GM18505 (cell line): ENCODE measurements around the gene CYP3A4.
"Not testable (repeated sequence)": the region's sequence is repeated elsewhere in the genome, so short reads cannot be mapped to it uniquely, and the experiment has no call there.

Source experiments
- ATAC-seq: cut with Tn5 transposase; IDR thresholded peaks from one replicate; pipeline ENCODE4 v1.9.1; 2021; ENCODE audit not compliant: unreplicated experiment
- POLR2A ChIP-seq: IDR thresholded peaks from 4 replicates; pipeline ENCODE4 v1.6.1; 2011; ENCODE audit warnings: borderline replicate concordance; ENCODE audit not compliant: insufficient read depth, insufficient read length; ENCODE audit errors: extremely low read depth

CYP3A4 gene

DNA sequence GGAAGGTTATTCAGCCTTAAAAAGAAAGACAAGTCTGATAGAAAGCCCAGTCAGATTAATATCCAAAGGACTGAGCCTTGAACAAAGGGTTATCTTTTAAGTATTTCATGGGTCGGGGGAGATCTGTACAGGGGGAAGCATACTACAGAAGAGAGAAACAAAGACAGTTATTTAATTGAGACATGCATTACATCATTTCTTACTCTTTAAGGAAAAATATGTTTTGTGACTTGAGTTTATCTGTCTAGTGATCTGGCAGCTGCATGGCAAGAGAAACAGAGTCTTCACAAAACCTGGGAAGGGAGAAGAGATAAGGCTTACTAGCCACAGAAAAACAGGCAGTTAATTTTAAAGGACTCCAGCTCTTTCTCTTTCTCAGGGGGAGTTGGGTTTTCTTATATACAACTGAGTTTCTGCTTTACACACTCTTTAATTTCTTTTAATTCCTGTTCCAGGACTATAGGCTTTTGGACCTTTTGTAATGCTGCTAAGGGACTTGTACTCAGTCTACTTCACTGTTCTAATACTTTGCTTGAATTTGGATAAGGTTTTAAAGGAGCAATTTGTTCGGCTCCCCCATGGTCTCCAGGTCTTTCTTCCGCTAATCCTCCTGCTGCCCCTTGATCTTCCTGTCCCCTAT lies 23.0 kb upstream of the CYP3A4 start:
- no peak for ATAC-seq
- no peak for TF ChIP-seq POLR2A

DNA sequence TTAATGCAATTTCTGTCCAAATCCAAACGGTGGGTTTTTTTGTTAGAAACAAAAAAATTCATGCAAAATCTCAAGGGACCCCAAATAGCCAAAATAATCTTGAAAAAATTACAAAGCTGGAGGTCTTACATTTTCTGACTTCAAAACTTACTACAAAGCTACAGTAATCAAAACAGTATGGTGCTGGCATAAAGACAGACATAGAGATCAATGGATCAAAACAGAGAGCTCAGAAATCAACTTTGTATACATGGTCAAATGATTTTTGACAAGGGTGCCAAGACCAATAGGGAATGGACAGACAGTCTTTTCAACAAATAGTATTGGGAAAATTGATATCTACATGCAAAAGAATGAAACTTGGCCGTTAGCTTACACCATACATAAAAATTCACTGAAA lies 21.7 kb upstream of the CYP3A4 start:
- no peak for ATAC-seq
- no peak for TF ChIP-seq POLR2A

DNA sequence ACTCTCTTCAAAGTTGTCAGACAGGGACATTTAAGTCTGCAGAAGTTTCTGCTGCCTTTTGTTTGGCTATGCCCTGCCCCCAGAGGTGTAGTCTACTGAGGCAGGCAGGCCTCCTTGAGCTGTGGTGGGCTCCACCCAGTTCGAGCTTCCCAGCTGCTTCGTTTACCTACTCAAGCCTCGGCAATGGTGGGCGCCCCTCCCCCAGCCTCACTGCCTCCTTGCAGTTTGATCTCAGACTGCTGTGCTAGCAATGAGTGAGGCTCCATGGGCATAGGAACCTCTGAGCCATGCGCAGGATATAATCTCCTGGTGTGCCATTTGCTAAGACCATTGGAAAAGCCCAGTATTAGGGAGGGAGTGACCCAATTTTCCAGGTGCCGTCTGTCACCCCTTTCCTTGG lies 19.1 kb upstream of the CYP3A4 start:
- ATAC-seq, result not testable (repeated sequence)

DNA sequence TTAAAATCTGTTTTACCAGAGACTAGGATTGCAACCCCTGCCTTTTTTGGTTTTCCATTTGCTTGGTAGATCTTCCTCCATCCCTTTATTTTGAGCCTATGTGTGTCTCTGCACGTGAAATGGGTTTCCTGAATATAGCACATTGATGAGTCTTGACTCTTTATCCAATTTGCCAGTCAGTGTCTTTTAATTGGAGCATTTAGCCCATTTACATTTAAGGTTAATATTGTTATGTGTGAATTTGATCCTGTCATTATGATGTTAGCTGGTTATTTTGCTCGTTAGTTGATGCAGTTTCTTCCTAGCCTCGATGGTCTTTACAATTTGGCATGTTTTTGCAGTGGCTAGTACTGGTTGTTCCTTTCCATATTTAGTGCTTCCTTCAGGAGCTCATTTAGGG lies 17.4 kb upstream of the CYP3A4 start:
- ATAC-seq, result not testable (repeated sequence)

DNA sequence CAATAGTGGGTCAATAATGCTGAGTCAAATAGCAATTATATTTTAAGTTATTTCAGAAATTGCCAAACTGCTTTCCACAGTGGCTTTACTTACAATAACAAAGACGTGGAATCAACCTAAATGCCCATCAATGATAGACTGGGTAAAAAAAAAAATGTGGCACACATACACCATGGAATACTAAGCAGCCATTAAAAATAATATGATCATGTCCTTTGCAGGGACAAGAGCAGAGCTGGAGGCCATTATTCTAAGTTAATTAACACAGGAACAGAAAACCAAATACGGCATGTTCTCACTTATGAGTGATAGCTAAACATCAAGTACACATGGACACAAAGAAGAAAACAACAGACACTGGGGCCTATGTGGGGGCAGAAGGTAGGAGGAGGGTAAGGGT lies 15.0 kb upstream of the CYP3A4 start:
- TF ChIP-seq POLR2A, result no peak
- no peak for ATAC-seq

DNA sequence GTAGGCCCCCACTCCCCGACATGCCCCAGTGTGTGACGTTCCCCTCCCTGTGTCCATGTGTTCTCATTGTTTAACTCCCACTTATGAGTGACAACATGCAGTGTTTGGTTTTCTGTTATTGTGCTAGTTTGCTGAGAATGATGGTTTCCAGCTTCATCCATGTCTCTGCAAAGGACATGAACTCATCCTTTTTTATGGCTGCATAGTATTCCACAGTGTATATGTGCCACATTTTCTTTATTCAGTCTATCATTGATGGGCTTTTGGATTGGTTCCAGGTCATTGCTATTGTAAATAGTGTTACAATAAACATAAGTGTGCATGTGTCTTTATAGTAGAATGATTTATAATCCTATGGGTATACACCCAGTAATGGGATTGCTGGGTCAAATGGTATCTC lies 11.9 kb upstream of the CYP3A4 start:
- not testable (repeated sequence) for ATAC-seq

DNA sequence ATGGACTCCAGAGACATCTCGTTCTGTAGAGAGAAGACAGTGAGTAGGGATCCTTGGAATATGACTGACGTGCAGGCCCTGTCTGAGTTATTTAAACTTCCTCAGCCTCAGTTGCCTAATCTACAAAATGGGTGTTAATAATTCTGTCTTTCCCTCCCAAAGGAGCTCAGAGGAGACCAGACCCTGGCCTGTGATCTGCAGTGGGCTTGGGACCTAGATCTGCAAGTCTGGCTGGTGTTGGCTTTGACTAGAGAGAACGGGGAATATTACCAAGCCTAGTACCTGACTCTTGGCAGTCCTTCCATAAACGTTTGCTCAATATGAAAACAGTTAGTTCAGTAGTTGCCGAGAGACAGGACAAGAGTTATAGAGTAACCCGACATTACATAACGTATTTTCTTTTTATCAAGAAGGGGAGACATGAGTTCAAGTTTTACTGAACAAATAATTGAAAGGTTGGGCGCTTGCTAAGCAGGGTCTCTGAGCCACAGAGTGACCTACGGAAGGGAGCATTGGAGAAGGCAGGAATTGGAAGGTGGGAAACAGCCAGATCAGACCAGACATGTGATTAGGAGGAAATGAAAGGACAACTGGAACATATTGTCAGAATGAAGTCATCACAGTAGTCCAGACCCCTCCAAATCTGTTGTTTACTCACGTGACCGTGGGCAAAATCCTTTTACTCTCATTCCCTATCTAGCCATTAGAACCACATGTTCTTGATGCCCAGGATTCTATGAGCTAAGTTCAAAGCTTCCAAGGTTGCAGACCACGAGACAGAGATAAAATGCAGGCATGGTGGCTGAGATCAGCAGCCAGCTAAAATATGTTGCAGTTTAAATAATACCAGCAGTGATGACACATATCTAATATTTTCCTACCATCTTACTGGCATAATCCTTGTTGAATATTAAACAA lies 10.9 kb upstream of the CYP3A4 start:
- TF ChIP-seq POLR2A, result no peak
- ATAC-seq, result no peak

DNA sequence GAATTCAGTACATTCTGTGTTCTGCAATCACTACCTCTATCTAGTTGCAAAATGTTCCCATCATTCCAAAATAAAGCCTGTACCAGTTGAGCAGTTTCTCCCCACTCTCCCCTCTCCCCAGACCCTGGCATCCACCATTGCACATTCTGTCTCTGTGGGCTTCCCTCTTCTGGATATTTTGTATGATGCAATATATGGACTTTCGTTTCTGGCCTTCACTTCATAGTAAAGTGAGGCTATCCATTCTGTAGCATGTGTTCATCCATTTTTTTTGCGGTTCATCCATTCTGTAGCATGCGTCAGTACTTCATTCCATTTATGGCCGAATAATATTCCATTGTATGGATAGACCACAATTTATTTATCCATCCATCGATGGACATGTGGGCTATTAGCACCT lies 9.5 kb upstream of the CYP3A4 start:
- no peak for ATAC-seq
- no peak for TF ChIP-seq POLR2A

DNA sequence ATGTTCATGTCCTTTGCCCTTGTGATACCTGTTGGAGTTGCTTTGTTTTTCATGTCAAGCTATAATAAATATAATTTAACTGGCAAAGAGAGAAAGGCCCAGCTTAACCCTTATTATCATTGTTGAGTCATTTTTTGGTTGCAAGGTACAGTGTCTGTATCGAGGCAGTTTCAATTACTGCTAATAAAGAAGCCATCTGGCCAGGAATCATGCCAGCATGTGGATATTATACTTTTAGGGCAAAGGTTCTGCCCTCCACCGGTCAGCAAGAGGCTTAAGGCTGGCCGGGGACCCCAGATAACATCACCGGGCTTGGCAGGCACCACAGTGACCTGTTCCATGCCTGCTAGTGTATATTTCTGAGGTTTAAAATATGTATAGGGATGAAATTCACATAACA lies 9.0 kb upstream of the CYP3A4 start:
- TF ChIP-seq POLR2A, result no peak
- ATAC-seq, result no peak

DNA sequence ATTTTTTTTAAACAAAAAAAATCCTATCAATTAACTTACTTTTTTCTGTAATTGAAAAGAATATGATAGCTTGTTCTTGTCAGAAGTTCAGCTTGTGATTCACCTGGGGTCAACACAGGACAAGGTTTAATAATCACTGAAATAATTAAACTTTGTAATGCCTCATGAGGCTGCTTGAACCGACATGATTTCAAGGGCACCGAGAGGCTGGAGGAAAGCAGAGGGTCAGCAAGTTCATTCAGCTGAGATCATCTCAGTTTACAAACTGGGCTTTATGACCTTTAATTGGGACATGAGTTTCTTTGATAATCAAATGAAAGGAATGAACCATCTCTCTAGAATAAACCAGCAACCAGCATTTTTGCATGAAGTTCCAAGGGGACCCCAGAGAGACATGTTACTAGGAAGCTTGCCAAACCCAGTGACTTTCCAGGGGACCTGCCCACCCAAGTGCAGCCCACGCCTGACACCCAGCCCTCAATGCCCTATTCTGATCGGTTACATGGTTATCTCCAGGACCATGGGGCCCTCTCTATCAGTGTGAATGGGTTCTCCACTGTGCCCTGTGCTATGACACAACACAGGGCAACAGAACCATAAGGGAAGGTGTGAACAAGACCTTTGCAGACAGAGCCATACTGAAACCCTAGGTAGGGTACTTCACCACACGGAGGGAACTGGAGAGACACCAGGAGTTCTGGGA lies 7.8 kb upstream of the CYP3A4 start:
- TF ChIP-seq POLR2A, result no peak
- ATAC-seq, result no peak

DNA sequence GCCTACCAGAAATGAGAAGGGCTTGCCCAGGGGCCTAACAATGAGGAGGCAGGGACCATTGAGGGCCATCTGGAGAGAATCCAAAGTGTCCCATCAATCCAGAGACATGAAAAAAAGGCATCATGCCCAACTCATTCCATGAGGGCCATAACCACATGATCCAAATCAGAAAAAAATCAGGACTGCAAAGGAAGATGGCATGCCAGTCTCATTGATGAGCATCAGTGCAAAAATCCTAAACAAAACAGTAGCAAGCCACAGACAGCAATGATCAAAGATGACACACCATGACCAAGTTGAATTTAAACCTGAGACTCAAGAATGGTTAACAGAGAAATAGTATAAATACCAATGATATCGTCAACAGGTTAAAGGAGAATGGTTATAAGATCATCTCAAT lies 7.0 kb upstream of the CYP3A4 start:
- no peak for TF ChIP-seq POLR2A
- ATAC-seq, result no peak

DNA sequence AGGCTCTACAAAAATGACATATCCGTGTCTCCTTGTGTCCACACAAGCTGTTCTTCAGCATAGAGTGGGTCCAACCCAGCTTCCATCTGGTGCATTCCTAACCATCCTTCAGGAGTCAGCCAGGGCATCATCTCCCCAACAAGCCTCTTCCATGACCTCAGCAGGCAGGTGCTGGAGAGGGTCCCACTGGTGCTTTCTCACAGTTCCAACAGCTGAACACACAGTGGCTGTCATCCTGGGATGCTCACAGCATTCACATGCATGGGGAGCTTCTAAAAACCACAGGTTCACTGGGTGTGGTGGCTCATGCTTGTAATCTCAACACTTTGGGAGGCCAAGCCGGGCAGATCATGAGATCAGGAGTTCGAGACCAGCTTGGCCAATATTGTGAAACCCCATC lies 6.4 kb upstream of the CYP3A4 start:
- ATAC-seq, result no peak
- no peak for TF ChIP-seq POLR2A

DNA sequence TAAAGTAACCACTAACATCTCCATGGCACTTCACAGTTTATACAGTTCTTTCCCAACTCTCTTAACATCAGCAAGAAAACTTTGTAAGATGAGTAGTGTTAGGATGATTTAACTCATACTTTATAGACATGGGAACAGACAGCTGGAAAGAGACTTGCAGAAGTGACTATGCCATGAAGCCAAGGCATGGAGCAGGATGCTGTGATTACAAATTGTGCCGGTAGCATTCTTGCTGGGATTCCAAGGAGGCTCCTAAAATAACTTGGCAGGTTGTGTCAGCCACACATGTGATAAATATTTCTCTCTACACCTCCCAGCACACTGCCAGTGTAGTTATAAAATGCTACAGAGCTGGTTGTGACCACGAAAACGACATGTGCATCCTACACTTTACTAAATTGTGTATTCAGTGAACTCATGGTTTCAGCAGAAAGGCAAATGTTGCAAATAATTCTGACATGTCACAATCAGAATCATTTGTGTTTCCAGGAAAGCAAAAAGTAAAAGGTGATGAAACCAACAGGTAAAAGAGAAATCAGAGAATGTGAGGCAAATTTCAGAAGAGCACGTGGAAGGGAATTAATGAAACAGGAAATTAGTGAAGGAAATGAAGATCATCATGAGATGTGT lies 5.6 kb upstream of the CYP3A4 start:
- ATAC-seq, result no peak
- no peak for TF ChIP-seq POLR2A

DNA sequence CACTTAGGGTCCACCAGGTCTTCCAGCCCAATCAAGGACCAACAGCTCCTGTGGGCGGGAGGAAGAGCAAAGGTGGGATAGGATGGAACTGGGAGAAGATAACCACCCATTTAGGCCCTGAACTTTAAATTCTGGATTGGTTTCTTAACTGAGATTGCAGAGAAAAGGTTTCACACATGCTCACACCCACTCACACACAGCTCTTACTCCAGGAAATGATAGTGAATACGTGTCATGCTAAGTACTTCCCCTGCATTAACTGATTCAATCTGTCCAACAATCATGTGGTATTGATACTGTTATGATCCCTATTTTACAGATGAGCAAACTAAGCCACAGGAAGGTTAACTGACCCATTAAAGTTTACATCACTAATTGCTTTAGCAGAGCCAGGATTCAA lies 4.6 kb upstream of the CYP3A4 start:
- ATAC-seq, result no peak

More for the DNA sequence above, 4.6 kb upstream of the CYP3A4 start:
- TF ChIP-seq POLR2A, result no peak
